Measurements from ENCODE around the gene BCL2L1. TPM values are rescaled to one million over a fixed set of nuclear protein-coding genes. Genes with fewer than 3 reads are reported as not detected.

The BCL2L1 gene
- total RNA-seq, 1 donor from 2014 or later = 200 TPM

DNA sequence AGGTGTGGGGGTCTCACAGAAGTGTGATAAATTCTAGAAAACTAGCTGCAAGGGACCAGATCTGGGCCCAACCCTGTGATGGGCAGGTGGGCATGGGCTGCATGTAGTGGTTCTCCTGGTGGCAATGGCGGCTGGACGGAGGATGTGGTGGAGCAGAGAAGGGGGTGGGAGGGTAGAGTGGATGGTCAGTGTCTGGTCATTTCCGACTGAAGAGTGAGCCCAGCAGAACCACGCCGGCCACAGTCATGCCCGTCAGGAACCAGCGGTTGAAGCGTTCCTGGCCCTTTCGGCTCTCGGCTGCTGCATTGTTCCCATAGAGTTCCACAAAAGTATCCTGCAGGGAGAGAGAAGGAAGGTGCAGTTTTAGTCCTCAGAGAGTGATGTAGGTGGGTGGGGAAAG is 56.9 kb downstream of the BCL2L1 start:
- Histone ChIP-seq H3K4me1 (peaks cover 27 to 70% of the 10 kb centered on the region in 2 donors), H3K27ac (peak overlapping the region; percentile 87 to 95), H3K36me3 (peaks cover 19 to 20% of the 10 kb centered on the region in 2 donors), H3K4me3 (no peak overlapping the region), H3K9me3 (no peaks in the 10 kb centered on the region), H3K27me3 (no peaks in the 10 kb centered on the region)
- TF ChIP-seq, protein P1, sequence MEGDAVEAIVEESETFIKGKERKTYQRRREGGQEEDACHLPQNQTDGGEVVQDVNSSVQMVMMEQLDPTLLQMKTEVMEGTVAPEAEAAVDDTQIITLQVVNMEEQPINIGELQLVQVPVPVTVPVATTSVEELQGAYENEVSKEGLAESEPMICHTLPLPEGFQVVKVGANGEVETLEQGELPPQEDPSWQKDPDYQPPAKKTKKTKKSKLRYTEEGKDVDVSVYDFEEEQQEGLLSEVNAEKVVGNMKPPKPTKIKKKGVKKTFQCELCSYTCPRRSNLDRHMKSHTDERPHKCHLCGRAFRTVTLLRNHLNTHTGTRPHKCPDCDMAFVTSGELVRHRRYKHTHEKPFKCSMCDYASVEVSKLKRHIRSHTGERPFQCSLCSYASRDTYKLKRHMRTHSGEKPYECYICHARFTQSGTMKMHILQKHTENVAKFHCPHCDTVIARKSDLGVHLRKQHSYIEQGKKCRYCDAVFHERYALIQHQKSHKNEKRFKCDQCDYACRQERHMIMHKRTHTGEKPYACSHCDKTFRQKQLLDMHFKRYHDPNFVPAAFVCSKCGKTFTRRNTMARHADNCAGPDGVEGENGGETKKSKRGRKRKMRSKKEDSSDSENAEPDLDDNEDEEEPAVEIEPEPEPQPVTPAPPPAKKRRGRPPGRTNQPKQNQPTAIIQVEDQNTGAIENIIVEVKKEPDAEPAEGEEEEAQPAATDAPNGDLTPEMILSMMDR (IDR thresholded peaks at IDR 0.05) = no peak
- intact Hi-C loops (cut with DNase I) = no loop called here
- DNase-seq (ENCODE audit: low spot score in 2 of 2) = no peak

DNA sequence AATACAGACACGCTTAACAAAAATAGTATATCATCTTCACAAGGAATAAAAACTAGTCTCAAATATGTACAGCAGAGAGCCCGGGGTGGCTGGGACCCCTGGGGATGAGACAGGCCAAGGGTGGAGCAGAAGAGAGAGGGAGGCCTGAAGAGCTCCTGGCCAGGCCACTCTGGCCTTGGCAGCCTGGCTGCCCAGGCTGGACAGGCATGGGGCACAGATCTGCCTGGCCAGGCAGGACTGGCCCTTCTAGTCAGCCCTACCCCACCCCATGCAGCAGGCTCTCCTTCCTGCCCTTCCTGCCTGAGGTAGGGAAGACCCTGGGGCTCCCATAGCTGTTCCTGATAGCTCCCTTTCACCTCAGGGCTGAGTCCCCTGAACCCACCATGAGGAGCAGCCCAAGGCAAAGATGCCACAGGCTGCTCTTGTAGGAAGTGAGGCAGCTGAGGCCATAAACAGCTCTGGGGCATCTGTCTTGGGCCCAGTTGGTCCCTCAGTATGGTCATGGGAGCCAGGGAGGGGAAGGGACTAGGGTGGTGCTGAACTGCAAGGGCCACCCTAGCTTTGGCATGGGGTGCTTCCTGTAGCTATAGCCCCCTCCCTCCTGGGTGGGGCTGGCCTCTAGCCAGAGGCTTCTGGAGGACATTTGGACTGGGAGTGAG is 57.8 kb downstream of the BCL2L1 start:
- H3K9me3 ChIP-seq = no peaks in the 10 kb centered on the region
- no peak overlapping the region for H3K4me3 ChIP-seq
- no peaks in the 10 kb centered on the region for H3K27me3 ChIP-seq
- no peak for DNase-seq (ENCODE audit: low spot score in 2 of 2)
- intact Hi-C loops (cut with DNase I) = loop anchor here (5.0 kb wide), 1 partner anchor 152 kb away; the partner anchor contains the start of gene MYLK2
- H3K4me1 ChIP-seq = peaks cover 21 to 61% of the 10 kb centered on the region in 2 donors
- TF ChIP-seq, protein P1 (IDR thresholded peaks at IDR 0.05) = no peak
- peaks cover 19 to 20% of the 10 kb centered on the region in 2 donors for H3K36me3 ChIP-seq
- H3K27ac ChIP-seq = peak overlapping the region; percentile 87 to 95

DNA sequence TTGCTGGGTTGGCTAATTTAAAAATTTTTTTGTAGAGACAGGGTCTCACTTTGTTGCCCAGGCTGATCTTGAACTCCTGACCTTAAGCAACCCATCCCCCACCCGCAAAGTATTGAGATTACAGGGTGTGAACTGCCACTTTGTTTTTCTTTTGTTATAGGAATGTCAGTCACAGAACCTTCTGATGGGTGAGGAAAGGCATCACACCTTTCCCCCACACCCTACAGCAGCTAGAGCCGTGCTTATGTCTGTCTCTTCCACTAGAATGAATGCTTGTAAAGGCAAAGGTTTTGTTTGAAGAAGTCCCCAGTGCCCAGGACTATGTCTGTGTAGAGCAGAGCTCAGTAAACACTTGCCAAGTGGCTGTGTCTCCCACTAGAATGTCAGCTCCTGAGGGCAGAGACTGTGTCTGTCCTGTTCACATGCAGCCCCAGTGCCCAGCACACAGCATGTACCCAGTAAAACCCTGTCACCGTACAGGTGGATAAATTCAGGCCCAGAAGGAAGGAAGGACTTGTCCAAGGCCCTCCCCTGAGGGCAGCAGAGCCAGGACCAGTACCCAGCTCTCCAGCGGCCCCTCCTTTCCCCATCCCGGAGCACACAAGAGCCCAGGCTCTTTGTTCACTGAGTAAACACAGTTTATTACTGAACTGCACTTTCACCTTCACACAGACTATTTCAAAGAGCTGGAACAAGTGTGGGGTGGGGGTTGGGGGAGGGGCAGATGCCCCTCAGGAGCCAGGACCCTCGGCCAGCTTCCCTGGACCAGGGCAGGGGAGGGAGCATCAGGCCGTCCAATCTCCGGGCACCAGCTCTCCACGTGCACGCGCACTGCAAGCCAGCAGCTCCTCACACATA is 58.6 kb downstream of the BCL2L1 start:
- intact Hi-C loops (cut with DNase I) = loop anchor here (5.0 kb wide), 1 partner anchor 153 kb away; the partner anchor contains the start of gene MYLK2
- DNase-seq (ENCODE audit: low spot score in 2 of 2) = no peak
- TF ChIP-seq, protein P1 (IDR thresholded peaks at IDR 0.05) = no peak

DNA sequence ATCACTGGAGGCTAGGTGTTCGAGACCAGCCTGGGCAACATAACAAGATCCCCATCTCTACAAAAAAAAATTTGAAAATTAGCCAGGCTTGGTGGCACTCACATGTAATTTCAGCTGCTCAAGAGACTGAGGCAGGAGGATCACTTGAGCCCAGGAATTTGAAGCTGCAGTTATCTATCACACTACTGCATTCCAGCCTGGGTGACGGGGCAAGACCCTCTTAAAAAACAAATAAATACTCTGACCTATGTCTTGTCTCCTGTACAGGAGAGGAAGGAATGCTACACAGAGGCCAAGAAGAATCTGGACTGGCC is 59.2 kb downstream of the BCL2L1 start:
- Histone ChIP-seq H3K9me3 (no peaks in the 10 kb centered on the region), H3K4me3 (no peak overlapping the region), H3K27ac (peak overlapping the region; percentile 87 to 95), H3K36me3 (peaks cover 17 to 19% of the 10 kb centered on the region in 2 donors), H3K4me1 (peaks cover 13 to 47% of the 10 kb centered on the region in 2 donors), H3K27me3 (no peaks in the 10 kb centered on the region)
- intact Hi-C loops (cut with DNase I) = loop anchor here (5.0 kb wide), 1 partner anchor 154 kb away; the partner anchor contains the start of gene MYLK2
- TF ChIP-seq, protein P1 (IDR thresholded peaks at IDR 0.05) = no peak
- no peak for DNase-seq (ENCODE audit: low spot score in 2 of 2)

More for the DNA sequence above, 58.6 kb downstream of the BCL2L1 start:
- Histone ChIP-seq H3K27me3 (no peaks in the 10 kb centered on the region), H3K27ac (peak overlapping the region; percentile 87 to 95), H3K36me3 (peaks cover 17 to 19% of the 10 kb centered on the region in 2 donors), H3K4me3 (no peak overlapping the region), H3K4me1 (peaks cover 14 to 53% of the 10 kb centered on the region in 2 donors), H3K9me3 (no peaks in the 10 kb centered on the region)

DNA sequence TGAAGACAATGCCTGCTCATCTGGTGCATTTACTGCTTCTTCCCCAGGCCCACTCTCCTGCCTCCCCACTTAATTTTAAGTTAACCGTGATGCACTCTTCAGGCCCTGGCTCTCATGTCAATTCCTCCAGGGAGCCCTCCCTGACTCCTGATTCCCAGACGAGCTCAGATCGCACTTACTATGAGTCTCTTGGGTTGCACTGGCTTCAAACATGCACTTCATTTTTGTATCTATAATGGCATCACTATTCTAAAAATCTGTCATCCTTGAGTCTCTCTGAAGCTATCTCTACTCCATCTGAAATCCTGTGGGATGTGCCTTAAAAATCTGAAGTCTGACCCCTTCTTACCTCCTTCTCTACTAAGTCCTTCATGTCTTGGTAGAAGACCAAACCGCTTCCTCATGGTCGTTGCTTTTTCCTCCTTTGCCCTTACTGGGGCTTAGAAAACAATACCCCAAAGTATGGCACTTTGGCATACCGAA is 60.3 kb downstream of the BCL2L1 start:
- intact Hi-C loops (cut with DNase I) = loop anchor here (5.0 kb wide), 1 partner anchor 155 kb away; the partner anchor contains the start of gene MYLK2
- no peaks in the 10 kb centered on the region for H3K9me3 ChIP-seq
- TF ChIP-seq, protein P1 (IDR thresholded peaks at IDR 0.05) = no peak
- no peak for DNase-seq (ENCODE audit: low spot score in 2 of 2)
- H3K27me3 ChIP-seq = no peaks in the 10 kb centered on the region
- peak overlapping the region in 1 of 2 donors; percentile 62 for H3K4me3 ChIP-seq
- H3K4me1 ChIP-seq = peaks cover 9 to 38% of the 10 kb centered on the region in 2 donors
- peaks cover 17 to 19% of the 10 kb centered on the region in 2 donors for H3K36me3 ChIP-seq
- peak overlapping the region; percentile 68 to 83 for H3K27ac ChIP-seq

All from ascending aorta (tissue), 2 donors.